SK-N-SH (cell line): Measurements from ENCODE around the gene LDB2.

ENCODE experiments used
- CTCF ChIP-seq: fragments of 200-600 bp; sonication (generic); IDR thresholded peaks from 2 replicates; pipeline ENCODE4 v1.6.1; 2017; ENCODE audit warnings: antibody characterized with exemption, mild to moderate bottlenecking, moderate library complexity
- EZH2phosphoT487 ChIP-seq: fragments of 200-600 bp; sonication (generic); IDR thresholded peaks from 2 replicates; pipeline ENCODE4 v1.6.1; 2017; ENCODE audit warnings: low read depth, mixed run types, mild to moderate bottlenecking, antibody characterized with exemption, moderate library complexity, borderline replicate concordance
- FOXM1 ChIP-seq: IDR thresholded peaks from 2 replicates; pipeline ENCODE4 v1.4.0; 2012; ENCODE audit warnings: low read depth, mild to moderate bottlenecking
- JUND ChIP-seq: IDR thresholded peaks from 2 replicates; pipeline ENCODE4 v1.4.0; 2012
- MEF2A ChIP-seq: IDR thresholded peaks from 2 replicates; pipeline ENCODE4 v1.4.0; 2012; ENCODE audit warnings: low read depth, borderline replicate concordance
- POLR2AphosphoS5 ChIP-seq: IDR thresholded peaks from 2 replicates; pipeline ENCODE4 v1.6.1; 2012; ENCODE audit warnings: low read depth, low read length
- RAD21 ChIP-seq: IDR thresholded peaks from 2 replicates; pipeline ENCODE4 v1.6.1; 2012; ENCODE audit warnings: mild to moderate bottlenecking, low read length
- REST ChIP-seq: IDR thresholded peaks from 2 replicates; pipeline ENCODE4 v1.6.1; 2012; ENCODE audit warnings: mild to moderate bottlenecking, low read depth, low read length, moderate library complexity
- TAF1 ChIP-seq: IDR thresholded peaks from 2 replicates; pipeline ENCODE4 v1.6.1; 2012; ENCODE audit warnings: low read depth, mild to moderate bottlenecking, low read length, moderate library complexity, borderline replicate concordance

GRCh38 chr4:16663732-16664131 lies 234.7 kb downstream of the LDB2 start:
- no peak for TF ChIP-seq MEF2A
- TF ChIP-seq JUND, result no peak
- no peak for TF ChIP-seq FOXM1
- no peak for TF ChIP-seq CTCF
- TF ChIP-seq POLR2AphosphoS5, result no peak
- no peak for TF ChIP-seq RAD21
- TF ChIP-seq EZH2phosphoT487, result no peak
- no peak for TF ChIP-seq TAF1
- no peak for TF ChIP-seq REST
